ENCODE results near the gene TDP1. TPM values are rescaled to one million over a fixed set of nuclear protein-coding genes. Genes with fewer than 3 reads are reported as not detected.

The TDP1 gene
- total RNA-seq, 1 donor from 2014 or later = 23.9 TPM

Other genes with a start within 250 kb of the TDP1 start
- 3.7 and 6.8 TPM in 2 replicates for gene EFCAB11, start 1.2 kb upstream of the TDP1 start, total RNA-seq
- not detected in 2 replicates for gene KCNK13, start 106.1 kb downstream of the TDP1 start, total RNA-seq